Fibroblast of skin of back (primary cell): ENCODE data around the gene NDRG2. TPM values are rescaled to one million over a fixed set of nuclear protein-coding genes. Genes with fewer than 3 reads are reported as not detected.
A peak's percentile ranks its signal among the peaks of the same experiment; 100 is the strongest.

Experiments used
- DNase-seq: peaks from one replicate; pipeline ENCODE4 v3.0.0-alpha.2; 2013
- polyA plus RNA-seq, 2 experiments: library from polyadenylated mRNA; unstranded; fragments of 120-200 nt; gene quantifications; one replicate each; pipeline ENCODE4 v1.2.1, GENCODE V29; 2013; ENCODE audit not compliant: insufficient read length in 2 of 2

The NDRG2 gene
- polyA plus RNA-seq (2013, experiment 1 of 2; ENCODE audit: insufficient read length) = 1.0 TPM
- polyA plus RNA-seq (2013, experiment 2 of 2; ENCODE audit: insufficient read length) = 1.1 TPM

DNA sequence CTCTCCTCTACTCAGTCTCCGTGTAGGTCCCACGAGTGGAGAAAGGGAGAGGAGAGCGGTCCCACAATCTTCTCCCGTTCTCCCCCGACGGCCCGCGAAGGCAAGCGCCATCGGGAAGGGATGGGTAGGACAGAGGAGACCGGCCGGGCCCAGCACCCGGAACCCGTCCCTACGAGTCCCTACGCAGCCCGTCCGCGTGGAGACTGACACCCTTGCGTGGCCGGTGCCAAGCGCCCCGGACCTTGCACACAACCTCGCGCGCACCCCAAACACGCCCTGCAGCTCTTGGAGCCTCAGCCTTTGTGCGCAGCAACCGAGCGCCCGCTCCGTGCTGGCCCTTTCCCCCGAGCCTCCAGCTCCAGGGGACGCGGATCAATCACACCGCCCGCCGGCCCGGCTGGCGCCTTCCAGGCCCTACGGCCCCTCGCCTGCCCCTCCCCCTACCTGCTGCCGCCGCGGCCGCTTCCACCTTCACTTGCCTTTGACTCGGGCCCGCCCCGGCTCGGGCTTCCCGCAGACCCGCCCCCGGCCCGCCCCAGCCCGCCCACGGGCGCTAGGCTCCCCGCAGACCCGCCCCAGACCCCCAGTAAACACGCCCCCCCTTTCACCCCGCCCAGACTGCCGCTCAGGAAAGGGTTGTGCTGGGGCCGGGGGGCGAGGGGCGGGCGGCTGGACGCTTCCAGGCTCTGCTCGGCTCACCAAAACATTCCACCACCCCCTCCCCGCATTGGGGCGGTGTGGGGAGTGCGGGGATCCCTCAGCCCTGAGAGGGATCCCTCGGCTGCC lies at the start of gene NDRG2:
Gene NDRG2, minus strand, starts transcription at position 477 of the 786 bp plus-strand sequence. CDS start 1,746 bp downstream, outside the sequence.
- DNase-seq = no peak

- DNase-seq = no peak
Observed at GRCh38 chr14:21073921-21074320, 49.1 kb upstream of the NDRG2 start.

GRCh38 chr14:21072781-21073339 lies 48.0 kb upstream of the NDRG2 start:
- DNase-seq = no peak

DNA sequence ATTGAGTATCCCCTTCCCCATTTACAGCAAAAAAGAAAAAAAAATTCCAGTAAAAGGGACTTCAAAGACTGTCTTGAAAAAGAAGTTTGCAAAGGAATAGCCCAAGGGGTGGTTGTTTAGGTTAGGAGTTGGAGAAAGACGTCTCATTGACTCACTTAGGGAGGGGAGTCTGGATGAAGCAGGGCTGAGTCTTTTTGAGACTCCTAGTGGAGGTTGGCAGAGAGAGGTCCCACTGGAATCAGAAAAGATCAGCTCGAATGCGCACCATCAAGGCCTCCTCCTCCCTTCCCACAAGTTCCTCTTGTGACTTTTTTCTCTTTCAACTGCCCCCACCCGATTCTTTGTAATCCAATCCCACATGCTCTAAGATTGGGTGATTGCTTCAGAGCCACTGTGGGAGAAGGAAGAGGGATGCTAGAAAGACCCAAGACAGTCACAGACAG lies 47.2 kb upstream of the NDRG2 start:
- DNase-seq = peak; percentile 81

GRCh38 chr14:21071225-21072030 lies 46.6 kb upstream of the NDRG2 start:
- DNase-seq = peak; percentile 97

DNA sequence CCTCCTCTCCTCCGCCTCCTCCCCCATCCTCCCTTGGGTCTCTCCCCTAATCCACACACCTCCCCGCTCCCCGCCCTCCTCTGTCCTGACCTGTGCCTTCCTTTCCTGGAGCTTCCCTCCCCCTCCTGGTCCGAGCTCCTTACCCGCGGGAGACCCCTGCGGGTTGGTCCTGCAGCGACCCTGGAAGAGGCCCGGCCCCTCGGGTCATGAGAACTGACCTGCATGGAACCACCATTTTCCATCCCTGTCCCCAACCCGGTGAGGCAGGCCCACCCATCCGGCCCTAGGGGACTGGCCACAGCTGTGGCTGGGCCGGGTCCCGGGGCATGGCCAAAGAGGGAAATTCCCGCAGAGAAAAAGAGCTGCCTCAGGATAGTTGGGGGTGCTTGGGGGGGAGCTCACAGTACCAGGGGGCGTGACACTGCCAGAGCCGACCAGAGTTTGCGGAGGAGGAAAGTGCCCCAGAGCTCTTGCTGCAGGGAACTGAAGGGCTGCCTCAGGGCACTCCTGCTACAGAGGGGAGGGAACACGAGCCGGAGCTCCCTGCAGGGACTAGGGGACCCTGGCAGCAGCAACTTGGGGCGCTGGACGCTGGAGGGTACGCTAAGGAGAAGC lies 45.9 kb upstream of the NDRG2 start:
- peak; percentile 48 for DNase-seq

- peak; percentile 68 for DNase-seq
Observed at GRCh38 chr14:21070083-21070609, 45.3 kb upstream of the NDRG2 start, which contains the start of gene ARHGEF40. ARHGEF40 (plus strand) TSS chr14:21070304; CDS start chr14:21070397, 93 bp downstream.

DNA sequence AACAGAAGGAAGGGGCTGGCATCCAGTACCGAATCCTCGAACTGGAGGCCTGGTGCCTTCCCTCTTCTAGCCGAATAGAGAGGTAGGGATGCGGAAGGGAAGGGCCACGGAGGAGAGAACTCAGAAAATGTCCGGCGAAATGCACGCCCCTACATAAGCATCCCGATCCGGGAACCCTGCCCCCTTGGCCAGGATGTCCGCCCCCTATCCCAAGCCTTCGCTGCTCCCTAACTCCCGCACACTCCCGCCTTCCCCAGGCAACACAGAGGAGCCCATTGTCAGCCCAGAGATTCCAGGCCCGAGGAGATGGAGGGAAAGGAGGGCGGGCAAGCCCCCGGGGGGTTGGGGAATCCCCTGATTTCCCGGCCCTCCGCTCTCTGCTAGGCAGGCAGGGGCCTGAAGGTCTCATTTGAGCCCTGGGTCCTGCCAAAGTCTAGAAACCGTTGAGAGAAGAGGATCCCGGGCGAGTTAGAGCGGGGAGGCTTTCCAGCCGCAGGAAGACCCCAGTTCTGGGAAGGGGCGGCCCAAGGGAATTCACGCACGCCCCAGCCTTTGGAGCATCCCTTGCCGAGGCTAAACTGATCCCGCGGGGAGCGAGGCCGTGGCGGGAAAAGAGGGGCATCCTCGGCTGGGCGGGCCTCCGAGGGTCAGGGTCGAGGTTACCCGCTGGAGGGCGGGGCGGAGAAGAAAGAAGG lies 44.7 kb upstream of the NDRG2 start:
- peak; percentile 43 for DNase-seq

- peak; percentile 64 for DNase-seq
Observed at GRCh38 chr14:21068521-21069387, 43.9 kb upstream of the NDRG2 start.

DNA sequence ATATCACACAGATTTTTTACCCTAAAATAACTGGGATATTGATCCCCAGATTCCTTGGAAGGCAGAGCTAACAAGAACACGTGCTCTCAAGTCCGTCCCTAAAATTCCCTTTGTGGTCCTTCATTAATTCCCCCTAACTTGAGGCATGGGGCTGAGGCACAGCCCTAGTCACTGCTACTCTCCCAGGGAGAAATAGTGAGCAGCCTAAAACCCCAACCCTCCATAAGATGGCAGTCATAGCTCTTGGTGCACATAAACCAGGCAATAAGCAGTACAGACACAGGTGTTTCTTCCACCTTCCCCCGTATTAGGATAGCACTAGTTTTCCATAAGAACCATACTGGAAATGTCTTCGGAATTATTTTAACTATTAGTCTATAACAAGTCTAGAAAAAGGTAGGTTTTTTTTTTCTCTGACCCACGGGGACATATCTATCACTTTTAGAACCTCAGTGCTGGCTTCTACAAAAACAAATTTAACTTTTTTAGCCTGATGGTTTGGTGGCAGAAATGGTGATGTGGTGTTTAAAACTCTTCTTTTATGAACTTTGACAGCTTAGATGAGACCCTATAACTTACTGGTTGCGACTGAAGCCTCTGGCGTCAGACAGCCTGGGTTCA lies 42.1 kb upstream of the NDRG2 start:
- DNase-seq = no peak

GRCh38 chr14:21063479-21063878 lies 38.6 kb upstream of the NDRG2 start:
- peak; percentile 92 for DNase-seq

DNA sequence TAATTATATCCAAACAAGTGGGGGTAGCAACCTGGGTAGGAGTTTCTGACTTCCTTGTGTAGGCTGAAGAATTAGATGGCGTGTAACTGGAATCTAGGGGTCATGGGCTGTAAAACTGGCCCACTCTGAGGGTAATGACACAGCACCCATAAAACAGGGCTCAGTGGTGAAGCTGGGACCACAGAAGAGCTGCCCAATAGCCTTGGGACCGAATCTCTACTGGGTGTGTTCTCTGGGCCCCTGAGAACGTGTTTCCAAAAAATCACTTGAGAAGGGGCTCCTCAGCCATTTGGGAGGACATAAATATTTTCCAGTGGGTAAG lies 36.4 kb upstream of the NDRG2 start:
- DNase-seq = no peak

DNA sequence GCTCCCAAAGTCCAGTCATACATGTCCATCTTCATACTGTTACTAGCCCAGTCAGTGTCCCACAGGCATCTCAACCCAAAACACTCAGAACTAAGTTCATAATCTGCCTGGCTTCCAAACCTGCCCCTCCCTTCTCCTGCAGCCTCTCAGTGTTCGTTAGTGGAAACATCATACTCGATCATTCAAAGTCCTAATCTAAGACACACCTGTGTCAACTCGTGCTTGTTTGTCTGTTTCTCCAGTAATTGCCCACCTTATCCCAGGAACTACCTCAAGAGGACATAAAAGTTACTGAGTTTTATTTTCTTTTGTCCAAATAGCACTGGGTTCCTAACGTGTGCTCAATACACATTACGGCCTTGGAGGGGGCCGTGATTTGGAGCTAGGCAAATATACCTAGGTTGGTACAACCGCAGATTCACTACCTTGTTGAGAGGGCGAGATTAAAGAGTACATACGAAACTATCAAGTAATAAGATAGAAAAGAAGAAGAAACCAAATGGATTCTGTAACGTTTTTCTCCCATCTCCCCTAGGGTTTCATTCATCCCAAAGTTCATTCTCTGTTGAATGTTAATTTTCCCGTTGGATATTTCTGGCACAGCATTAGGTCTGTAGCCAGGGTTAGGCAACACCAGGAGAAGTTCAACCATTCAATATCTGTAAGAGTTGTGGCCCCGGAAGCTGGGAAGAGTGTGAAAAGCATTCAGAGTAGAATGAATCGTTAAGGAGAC lies 35.9 kb upstream of the NDRG2 start:
- DNase-seq = no peak

DNA sequence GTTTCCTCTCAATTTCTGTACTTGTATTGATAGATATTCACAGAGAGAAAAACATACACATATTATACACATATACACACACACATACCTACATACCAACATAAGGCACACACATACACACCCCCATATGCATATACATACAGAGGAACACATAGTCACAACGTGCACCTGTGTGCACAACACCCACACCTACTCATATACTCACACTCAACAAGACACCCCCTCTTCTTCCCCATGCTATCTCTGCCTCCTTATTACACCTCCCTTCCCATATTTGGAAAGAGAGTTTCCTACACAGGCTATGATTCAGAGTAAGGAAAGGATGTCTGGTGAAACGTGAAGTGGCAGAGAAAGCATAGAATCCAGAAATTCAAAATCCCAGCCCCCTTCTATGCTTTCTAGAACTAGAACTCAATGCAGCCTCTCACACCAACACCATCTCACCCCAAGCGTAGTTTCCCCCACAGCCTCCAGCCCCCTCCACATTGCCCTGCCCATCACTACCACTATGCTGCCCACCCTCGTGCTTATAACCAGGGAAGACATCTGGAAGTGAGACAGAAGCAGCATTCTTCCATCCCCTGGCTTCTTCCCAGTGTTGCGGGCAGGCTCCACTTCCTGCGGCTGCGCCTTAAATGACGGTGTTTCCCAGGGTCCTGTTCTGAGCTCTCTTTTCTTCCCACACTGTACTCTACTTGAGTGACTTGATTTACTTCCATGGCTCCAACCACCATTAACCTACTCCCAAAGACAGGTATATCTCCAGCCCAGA lies 35.2 kb upstream of the NDRG2 start:
- peak; percentile 32 for DNase-seq

- DNase-seq = no peak
Observed at GRCh38 chr14:21058903-21059302, 34.0 kb upstream of the NDRG2 start.

GRCh38 chr14:21057803-21058675 lies 33.2 kb upstream of the NDRG2 start, which contains the start of gene RNASE8:
RNASE8 (plus strand) TSS chr14:21057822; CDS start chr14:21057893, 71 bp downstream.
- DNase-seq = peak; percentile 38

GRCh38 chr14:21056520-21057163 lies 31.8 kb upstream of the NDRG2 start:
- peak; percentile 60 for DNase-seq
